Activated T-helper 2 cell treated with anti-CD3 and anti-CD28 coated beads, Interferon-gamma antibody, Interleukin-2, Interleukin-4, amounts not matched to agents 10 μg/mL and 5 μg/mL and 100 μg/mL, durations not matched to agents 14 hours and 24 hours and 36 hours (primary cell): Measurements from ENCODE around the gene TLCD3B. TPM values are rescaled to one million over a fixed set of nuclear protein-coding genes. Genes with fewer than 3 reads are reported as not detected.
A peak's percentile ranks its signal among the peaks of the same experiment; 100 is the strongest.

Experiments
- DNase-seq: peaks from one replicate; pipeline ENCODE4 v3.0.0; 2021; ENCODE audit warnings: low spot score
- H3K27ac Mint-ChIP-seq: one replicate; pipeline ENCODE4 v1.8.0; 2021; ENCODE audit warnings: mixed read lengths
- H3K27me3 Mint-ChIP-seq: one replicate; pipeline ENCODE4 v1.8.0; 2021; ENCODE audit warnings: low read depth, mixed read lengths
- H3K36me3 Mint-ChIP-seq: one replicate; pipeline ENCODE4 v1.8.0; 2021; ENCODE audit warnings: low read depth, mixed read lengths
- H3K4me1 Mint-ChIP-seq: one replicate; pipeline ENCODE4 v1.8.0; 2021; ENCODE audit warnings: low read depth, mixed read lengths
- H3K4me3 Mint-ChIP-seq: one replicate; pipeline ENCODE4 v1.8.0; 2021; ENCODE audit warnings: low read depth, mild to moderate bottlenecking, moderate library complexity, mixed read lengths
- H3K9me3 Mint-ChIP-seq: one replicate; pipeline ENCODE4 v1.8.0; 2021; ENCODE audit warnings: mixed read lengths
- intact Hi-C: fragments of 100-400 bp; cut with micrococcal nuclease; formaldehyde crosslinking; loops from one replicate; pipeline ENCODE4 v1.15.1; 2023
- total RNA-seq: library from RNA; stranded (reverse); gene quantifications from 2 replicates; pipeline ENCODE4 v1.2.3, GENCODE V29; 2022

The TLCD3B gene
- total RNA-seq, 1 donor from 2014 or later: 2.6 TPM

DNA sequence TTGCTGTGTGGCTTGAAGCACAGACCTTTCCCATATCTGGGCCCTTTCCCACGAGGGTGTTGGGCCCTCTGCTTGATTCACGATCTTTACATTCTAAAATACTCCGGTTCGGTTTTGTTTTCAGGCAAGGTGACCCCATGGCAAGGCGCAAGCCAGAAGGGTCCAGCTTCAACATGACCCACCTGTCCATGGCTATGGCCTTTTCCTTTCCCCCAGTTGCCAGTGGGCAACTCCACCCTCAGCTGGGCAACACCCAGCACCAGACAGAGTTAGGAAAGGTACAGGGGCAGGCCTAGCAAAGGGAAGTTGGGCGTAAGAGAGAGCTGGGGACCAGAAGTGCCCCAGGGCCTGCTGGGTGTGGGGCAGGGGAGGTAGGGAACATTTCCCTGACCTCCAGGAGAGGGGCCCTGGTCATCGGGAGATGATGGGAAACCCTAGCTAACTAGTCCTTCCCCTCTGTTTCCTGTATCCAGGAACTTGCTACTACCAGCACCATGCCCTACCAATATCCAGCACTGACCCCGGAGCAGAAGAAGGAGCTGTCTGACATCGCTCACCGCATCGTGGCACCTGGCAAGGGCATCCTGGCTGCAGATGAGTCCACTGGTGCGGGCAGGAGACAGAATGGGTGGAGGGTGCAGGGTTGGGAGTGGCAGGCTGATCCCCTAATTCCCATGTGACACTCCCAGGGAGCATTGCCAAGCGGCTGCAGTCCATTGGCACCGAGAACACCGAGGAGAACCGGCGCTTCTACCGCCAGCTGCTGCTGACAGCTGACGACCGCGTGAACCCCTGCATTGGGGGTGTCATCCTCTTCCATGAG lies 35.9 kb upstream of the TLCD3B start:
- Mint-ChIP-seq H3K4me3 (peak overlapping the region; percentile 100), H3K9me3 (no peaks in the 10 kb centered on the region), H3K4me1 (peaks cover 33% of the 10 kb centered on the region), H3K36me3 (peaks cover 76% of the 10 kb centered on the region), H3K27me3 (no peaks in the 10 kb centered on the region), H3K27ac (peak overlapping the region; percentile 79)
- intact Hi-C loops: loop anchor here (10.0 kb wide), 1 partner anchor 288 kb away; the partner anchor contains the start of gene CD2BP2
- DNase-seq: no peak

DNA sequence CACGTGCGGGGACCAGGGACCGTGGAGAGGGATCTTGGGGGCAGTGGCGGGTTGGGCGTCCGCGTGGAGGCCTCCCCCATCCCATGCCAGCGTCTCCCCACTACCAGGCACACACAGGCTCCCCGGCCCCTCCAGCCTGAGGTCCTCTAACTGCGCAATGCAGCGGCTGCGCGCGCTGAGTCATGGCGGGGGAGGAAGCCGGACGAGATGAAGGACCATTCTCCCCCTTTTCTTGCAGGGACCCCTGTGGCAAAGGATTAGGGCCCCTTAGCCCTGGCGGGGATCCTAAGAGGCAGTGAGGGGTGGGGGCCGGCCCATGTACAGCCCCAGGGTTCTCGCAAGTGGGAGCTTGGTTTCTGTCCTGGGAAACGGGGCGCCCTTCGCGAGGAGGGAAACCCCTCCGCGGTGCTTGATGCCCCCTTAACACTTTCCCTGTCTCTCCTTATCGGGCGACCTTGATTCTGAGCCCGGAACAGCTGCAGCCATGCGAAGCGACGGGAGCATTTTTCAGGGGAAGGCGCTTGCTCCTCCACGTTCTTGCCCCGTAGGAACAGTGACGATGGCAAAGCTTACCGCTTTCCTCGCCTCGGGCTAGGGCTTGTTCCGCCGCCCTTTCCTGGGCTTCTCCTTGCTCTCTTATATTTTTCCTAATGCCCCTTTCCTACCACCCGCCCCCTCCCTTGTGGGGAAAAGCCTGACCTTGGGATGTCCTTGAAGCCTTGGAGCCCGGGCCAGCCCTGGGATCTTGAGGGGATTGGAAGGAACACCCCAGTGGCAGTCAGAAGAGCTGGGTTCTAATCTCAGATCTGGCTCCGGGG lies 35.1 kb upstream of the TLCD3B start:
- no peaks in the 10 kb centered on the region for H3K9me3 Mint-ChIP-seq
- H3K27ac Mint-ChIP-seq: peak overlapping the region; percentile 99
- H3K36me3 Mint-ChIP-seq: peaks cover 68% of the 10 kb centered on the region
- peaks cover 33% of the 10 kb centered on the region for H3K4me1 Mint-ChIP-seq
- H3K4me3 Mint-ChIP-seq: peak overlapping the region; percentile 100
- intact Hi-C loops: loop anchor here (1.0 to 10.0 kb wide), 3 partner anchors 13 to 289 kb away; partner anchors contain the start of gene CD2BP2
- no peak for DNase-seq
- no peaks in the 10 kb centered on the region for H3K27me3 Mint-ChIP-seq

DNA sequence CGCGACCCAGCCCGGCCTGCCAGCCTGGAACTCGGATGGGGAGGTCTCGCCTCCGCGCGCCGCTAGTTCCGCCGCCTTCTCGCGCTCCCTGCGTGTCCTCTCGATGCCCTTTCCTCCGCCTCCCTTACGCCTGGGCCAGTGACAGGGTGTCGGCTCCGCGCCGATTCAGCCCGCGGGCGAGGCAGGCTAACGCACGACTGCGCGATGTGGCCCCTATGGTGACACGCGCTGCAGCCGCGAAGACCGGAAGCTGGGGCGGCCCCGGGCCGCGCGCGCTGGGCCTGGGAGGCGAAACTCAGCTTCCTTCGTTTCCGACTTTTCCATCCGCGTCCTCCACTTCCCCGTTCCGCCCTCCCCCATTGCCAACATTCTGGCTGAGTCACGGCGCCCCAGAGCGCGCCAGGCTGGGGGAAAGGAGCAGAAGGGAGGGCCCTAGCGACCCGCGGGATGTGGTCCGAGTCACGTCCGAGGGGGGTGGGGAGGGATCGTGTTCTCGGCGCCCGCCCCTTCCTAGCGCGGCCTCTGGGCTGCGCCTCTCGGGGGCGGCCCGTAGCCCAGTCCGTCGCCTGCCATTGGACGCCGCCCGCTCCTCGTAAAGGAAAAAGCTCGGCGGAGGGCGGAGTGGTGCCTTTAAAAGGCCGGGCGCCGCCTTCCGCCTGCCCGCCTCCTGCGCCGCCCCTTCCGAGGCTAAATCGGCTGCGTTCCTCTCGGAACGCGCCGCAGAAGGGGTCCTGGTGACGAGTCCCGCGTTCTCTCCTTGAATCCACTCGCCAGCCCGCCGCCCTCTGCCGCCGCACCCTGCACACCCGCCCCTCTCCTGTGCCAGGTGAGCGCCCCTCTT lies 34.3 kb upstream of the TLCD3B start, which contains the start of gene ALDOA:
Gene ALDOA (plus strand): TSS at position 659 of the 841 bp plus-strand sequence. CDS start 1,138 bp downstream, outside the sequence.
- peaks cover 60% of the 10 kb centered on the region for H3K36me3 Mint-ChIP-seq
- H3K4me3 Mint-ChIP-seq: peak within 1 kb of the TSS; percentile 100
- peak; percentile 95 for DNase-seq
- intact Hi-C loops: loop anchor here (1.0 to 10.0 kb wide), 3 partner anchors 12 to 289 kb away; partner anchors contain the start of gene CD2BP2
- peak within 1 kb of the TSS; percentile 99 for H3K27ac Mint-ChIP-seq
- H3K9me3 Mint-ChIP-seq: no peaks in the 10 kb centered on the region
- no peaks in the 10 kb centered on the region for H3K27me3 Mint-ChIP-seq
- peaks cover 30% of the 10 kb centered on the region for H3K4me1 Mint-ChIP-seq

DNA sequence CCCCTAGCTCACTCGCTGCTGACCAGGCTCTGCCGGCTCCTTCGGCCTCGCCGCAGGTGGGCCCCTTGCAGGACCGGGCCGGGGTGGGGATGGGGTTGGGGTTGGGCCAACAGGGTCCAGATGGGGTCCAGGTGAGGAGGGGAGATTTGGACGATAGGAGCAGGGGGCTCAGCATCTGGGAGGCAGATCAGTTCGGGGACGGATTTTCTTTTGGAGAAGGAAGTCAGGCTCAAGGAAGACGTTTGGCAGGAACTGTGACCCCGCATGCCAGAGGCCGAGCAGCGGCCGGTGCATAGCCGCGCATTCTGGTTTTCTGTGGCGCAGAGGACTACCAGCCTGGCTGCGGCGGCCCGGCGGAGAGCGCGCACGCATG lies 33.6 kb upstream of the TLCD3B start:
- DNase-seq: no peak
- H3K4me1 Mint-ChIP-seq: peaks cover 26% of the 10 kb centered on the region
- peaks cover 54% of the 10 kb centered on the region for H3K36me3 Mint-ChIP-seq
- H3K27me3 Mint-ChIP-seq: no peaks in the 10 kb centered on the region
- intact Hi-C loops: loop anchor here (1.0 to 10.0 kb wide), 3 partner anchors 11 to 290 kb away; partner anchors contain the start of gene CD2BP2
- H3K27ac Mint-ChIP-seq: peak overlapping the region; percentile 99
- no peaks in the 10 kb centered on the region for H3K9me3 Mint-ChIP-seq
- peak overlapping the region; percentile 100 for H3K4me3 Mint-ChIP-seq

DNA sequence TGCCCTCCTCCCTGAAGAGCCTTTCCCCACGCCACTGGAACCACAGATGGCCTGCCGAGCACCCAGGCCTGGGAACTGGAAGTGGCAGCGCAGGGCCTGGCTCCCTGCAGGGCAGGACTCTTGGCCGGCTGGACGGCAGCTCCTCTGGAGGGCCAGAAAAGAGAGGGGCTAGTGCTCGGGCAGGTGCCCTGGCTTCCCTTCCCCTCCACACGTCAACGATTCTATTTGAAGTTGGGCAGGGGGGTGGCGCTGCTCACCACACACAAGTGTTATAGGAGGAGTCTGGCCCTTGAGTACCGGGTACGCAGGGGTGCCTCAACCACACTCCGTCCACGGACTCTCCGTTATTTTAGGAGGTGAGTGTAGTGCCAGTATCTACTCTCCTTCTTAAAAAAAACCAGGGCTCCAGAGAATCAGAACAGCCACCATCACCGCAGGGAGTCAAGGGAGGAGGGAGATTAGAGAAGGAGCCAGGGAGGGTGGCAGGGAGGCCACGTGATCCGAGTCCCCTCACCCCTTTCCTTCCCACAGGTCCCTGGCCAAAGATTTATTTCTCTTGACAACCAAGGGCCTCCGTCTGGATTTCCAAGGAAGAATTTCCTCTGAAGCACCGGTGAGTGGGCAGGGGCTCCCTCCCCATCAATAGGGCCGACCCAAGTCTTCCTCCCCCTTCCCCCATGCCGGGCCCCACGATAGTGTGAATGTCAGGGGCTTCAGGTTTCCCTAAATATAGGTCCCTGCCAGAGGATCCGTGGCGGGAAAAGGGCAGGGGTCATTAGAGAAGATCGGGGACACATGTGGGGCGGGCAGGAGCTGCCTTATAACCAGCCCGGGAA lies 33.0 kb upstream of the TLCD3B start:
- intact Hi-C loops: loop anchor here (10.0 kb wide), 1 partner anchor 291 kb away; the partner anchor contains the start of gene CD2BP2
- Mint-ChIP-seq H3K27me3 (no peaks in the 10 kb centered on the region), H3K4me1 (peaks cover 22% of the 10 kb centered on the region), H3K36me3 (peaks cover 47% of the 10 kb centered on the region), H3K9me3 (no peaks in the 10 kb centered on the region), H3K27ac (peak overlapping the region; percentile 99), H3K4me3 (peak overlapping the region; percentile 100)
- DNase-seq: peak; percentile 66

DNA sequence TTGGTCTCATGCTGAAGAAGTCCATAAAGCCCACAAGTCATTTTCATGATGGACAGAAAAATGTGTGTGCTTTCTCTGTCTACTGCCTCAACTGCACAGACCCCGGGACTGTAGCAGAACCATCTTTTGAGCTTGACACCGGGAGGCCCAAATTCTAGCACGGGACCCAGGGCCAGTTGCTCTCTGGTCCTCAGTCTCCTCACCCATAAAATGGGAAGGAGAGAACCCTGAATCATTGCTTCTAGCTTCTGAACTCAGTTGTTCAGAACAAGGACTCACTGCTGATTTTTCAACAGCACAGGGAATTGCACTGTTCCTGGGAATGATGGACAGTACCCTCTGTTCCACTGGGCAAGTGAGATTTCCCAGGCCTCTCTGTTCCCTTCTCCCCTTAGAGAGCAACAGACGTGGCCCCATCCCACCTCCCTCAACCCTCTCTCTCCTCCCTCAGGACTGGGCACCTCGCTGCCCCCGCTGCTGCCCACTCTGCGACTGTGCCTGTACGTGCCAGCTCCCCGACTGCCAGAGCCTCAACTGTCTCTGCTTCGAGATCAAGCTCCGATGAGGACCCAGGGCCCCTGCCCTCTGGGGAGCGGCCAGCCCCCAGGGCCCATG lies 32.3 kb upstream of the TLCD3B start:
- peak overlapping the region; percentile 100 for H3K4me3 Mint-ChIP-seq
- H3K27me3 Mint-ChIP-seq: no peaks in the 10 kb centered on the region
- DNase-seq: no peak
- peaks cover 40% of the 10 kb centered on the region for H3K36me3 Mint-ChIP-seq
- intact Hi-C loops: loop anchor here (10.0 kb wide), 1 partner anchor 291 kb away; the partner anchor contains the start of gene CD2BP2
- peak overlapping the region; percentile 99 for H3K27ac Mint-ChIP-seq
- H3K9me3 Mint-ChIP-seq: no peaks in the 10 kb centered on the region
- H3K4me1 Mint-ChIP-seq: peaks cover 19% of the 10 kb centered on the region

DNA sequence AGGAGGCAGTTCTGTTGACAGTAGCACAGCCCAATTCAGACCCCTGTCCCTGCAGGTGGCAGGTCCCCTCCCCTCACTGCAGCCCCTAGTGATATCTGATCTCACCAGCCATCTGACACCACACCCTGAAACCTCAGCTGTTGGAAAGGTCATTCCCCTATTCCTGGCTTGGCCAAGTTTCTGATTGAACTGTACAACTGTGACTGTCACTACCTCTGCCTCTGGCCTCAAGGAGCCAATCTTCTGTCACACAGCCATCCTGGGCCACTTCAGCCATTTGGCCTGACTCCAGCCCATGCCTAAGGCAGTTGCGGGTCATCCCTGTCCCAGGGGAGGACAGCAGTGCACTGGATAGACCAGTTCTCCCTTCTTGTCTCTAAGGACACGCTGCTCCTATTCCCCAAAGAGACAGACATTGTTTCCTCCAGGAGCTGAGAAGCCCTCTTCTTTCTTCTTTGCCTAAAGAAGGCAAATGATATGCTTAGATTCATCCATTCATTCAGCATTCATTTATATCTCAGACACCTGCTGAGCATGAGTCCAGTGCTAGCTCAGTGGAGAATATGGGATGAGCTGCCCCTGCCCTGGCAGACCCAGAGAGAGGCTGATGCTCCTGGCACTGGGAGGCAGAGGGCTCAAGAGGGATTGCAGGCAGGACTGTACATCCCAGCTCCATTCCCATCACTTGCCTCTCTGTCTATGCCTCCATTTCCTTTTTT lies 29.9 kb upstream of the TLCD3B start:
- Mint-ChIP-seq H3K36me3 (peaks cover 19% of the 10 kb centered on the region), H3K27me3 (no peaks in the 10 kb centered on the region), H3K4me1 (peaks cover 5% of the 10 kb centered on the region), H3K4me3 (no peak overlapping the region), H3K27ac (no peak overlapping the region), H3K9me3 (no peaks in the 10 kb centered on the region)
- DNase-seq: no peak
- intact Hi-C loops: loop anchor here (10.0 kb wide), 1 partner anchor 294 kb away; the partner anchor contains the start of gene CD2BP2

DNA sequence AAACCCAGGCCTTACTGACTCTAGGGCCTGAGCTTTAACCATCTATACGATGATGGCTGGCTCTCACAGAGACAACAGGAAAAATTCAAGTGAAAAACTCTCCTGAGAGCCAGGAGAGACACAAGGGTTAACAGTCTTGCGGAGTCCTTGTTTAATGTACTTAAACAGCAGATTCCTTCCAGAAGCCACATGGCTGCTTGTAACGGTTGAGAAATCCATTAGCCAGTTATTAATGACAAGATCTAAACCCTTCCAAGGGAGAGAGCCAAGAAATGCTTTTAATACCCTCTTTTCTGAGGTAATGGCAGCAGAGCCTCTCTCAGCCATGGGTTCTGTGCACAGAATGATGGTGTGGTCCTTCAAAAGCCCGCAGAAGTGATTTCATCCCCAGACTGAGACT lies 29.3 kb upstream of the TLCD3B start:
- H3K27me3 Mint-ChIP-seq: no peaks in the 10 kb centered on the region
- H3K4me3 Mint-ChIP-seq: no peak overlapping the region
- intact Hi-C loops: loop anchor here (10.0 kb wide), 1 partner anchor 294 kb away; the partner anchor contains the start of gene CD2BP2
- H3K9me3 Mint-ChIP-seq: no peaks in the 10 kb centered on the region
- peaks cover 12% of the 10 kb centered on the region for H3K36me3 Mint-ChIP-seq
- no peak overlapping the region for H3K27ac Mint-ChIP-seq
- DNase-seq: no peak
- H3K4me1 Mint-ChIP-seq: peaks cover 7% of the 10 kb centered on the region

DNA sequence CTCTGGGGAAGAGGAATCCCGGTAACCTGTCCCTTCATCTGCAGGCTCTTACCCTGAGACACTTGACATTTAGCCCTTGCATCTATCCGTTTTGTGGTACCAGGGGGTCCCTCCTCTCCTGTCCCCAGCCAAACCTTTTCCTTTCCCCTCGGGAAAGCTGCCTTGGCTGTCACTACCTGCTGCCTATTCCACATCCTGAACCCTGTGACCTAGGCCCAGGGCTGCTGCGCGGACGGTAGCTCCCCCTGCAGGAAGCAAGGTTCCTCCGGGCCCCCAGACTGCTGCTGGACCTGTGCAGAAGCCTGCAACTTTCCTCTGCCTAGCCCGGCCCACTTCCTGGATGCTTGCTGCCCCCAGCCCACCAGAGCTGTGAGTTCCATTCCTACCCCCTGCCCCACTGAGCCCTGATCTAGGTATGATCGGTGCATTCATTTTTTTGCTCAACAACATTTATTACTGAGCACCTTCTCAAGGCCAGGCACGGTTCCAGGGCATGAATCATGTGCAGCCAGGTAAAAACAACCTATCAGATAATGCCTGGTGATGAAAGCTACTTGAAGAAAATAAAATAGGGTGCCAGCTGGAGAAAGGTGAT lies 24.0 kb upstream of the TLCD3B start:
- peaks cover 25% of the 10 kb centered on the region for H3K4me1 Mint-ChIP-seq
- H3K27me3 Mint-ChIP-seq: no peaks in the 10 kb centered on the region
- intact Hi-C loops: no loop called here
- H3K27ac Mint-ChIP-seq: no peak overlapping the region
- no peaks in the 10 kb centered on the region for H3K36me3 Mint-ChIP-seq
- H3K4me3 Mint-ChIP-seq: peak overlapping the region; percentile 64
- no peaks in the 10 kb centered on the region for H3K9me3 Mint-ChIP-seq
- peak; percentile 45 for DNase-seq

DNA sequence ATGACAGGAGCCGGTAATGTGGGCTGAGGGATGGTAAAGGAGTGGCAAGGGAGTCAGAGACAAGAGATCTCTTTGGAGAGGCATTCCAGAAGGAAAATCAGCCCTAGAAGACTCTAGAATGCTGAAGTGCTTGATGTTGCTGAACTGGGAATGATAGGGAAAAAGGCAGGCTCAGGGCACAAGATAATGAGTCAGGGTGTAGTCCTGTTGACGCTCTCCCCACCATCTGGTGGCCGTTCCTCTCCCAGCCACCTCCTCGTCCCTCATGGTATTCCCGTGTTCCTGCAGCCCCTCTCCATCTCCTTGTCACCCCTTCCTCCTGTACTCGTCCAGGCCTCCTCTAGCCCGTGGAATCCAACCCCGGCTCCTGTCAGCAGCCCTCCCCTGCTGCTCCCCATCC lies 23.4 kb upstream of the TLCD3B start:
- Mint-ChIP-seq H3K9me3 (no peaks in the 10 kb centered on the region), H3K4me1 (peaks cover 25% of the 10 kb centered on the region), H3K4me3 (peak overlapping the region; percentile 64), H3K27ac (no peak overlapping the region), H3K36me3 (no peaks in the 10 kb centered on the region), H3K27me3 (no peaks in the 10 kb centered on the region)
- intact Hi-C loops: no loop called here
- DNase-seq: no peak
